DMS153 (cell line): Measurements from ENCODE around the gene CCDC83.

Experiments used
- DNase-seq: peaks from one replicate; lab custom pipeline; 2025; lab: John Stamatoyannopoulos, UW

Gene CCDC83

GRCh38 chr11:85855341-85855656 lies at the start of gene CCDC83:
Gene CCDC83 (plus strand): TSS chr11:85855383. CDS start chr11:85865124, 9,741 bp downstream.
- no peak for DNase-seq

GRCh38 chr11:85805387-85805786 lies 49.8 kb upstream of the CCDC83 start:
- no peak for DNase-seq

GRCh38 chr11:85806016-85806415 lies 49.2 kb upstream of the CCDC83 start:
- no peak for DNase-seq

GRCh38 chr11:85806876-85807275 lies 48.3 kb upstream of the CCDC83 start:
- no peak for DNase-seq

- DNase-seq, result no peak
Observed at GRCh38 chr11:85809191-85809590, 46.0 kb upstream of the CCDC83 start.

GRCh38 chr11:85809863-85810262 lies 45.3 kb upstream of the CCDC83 start:
- no peak for DNase-seq

GRCh38 chr11:85810521-85810870 lies 44.7 kb upstream of the CCDC83 start:
- no peak for DNase-seq

GRCh38 chr11:85810871-85811611 lies 44.1 kb upstream of the CCDC83 start, which contains the start of gene SYTL2:
Gene SYTL2 (minus strand): TSS chr11:85811141. CDS start chr11:85757725, 53,416 bp downstream.
- no peak for DNase-seq

- no peak for DNase-seq
Observed at GRCh38 chr11:85811624-85812023, 43.6 kb upstream of the CCDC83 start.

- peak; percentile 43 for DNase-seq
Observed at GRCh38 chr11:85813721-85814120, 41.5 kb upstream of the CCDC83 start.

GRCh38 chr11:85815186-85815931 lies 39.8 kb upstream of the CCDC83 start:
- no peak for DNase-seq

GRCh38 chr11:85819441-85819840 lies 35.7 kb upstream of the CCDC83 start:
- no peak for DNase-seq

- no peak for DNase-seq
Observed at GRCh38 chr11:85821636-85822035, 33.5 kb upstream of the CCDC83 start.

GRCh38 chr11:85822814-85823213 lies 32.4 kb upstream of the CCDC83 start:
- no peak for DNase-seq

- DNase-seq, result no peak
Observed at GRCh38 chr11:85823816-85824215, 31.4 kb upstream of the CCDC83 start.

GRCh38 chr11:85825616-85826015 lies 29.6 kb upstream of the CCDC83 start:
- no peak for DNase-seq

GRCh38 chr11:85826116-85826855 lies 28.9 kb upstream of the CCDC83 start:
- no peak for DNase-seq

GRCh38 chr11:85827748-85828639 lies 27.2 kb upstream of the CCDC83 start:
- no peak for DNase-seq

- DNase-seq, result no peak
Observed at GRCh38 chr11:85828640-85828978, 26.6 kb upstream of the CCDC83 start.

- DNase-seq, result no peak
Observed at GRCh38 chr11:85829172-85829571, 26.0 kb upstream of the CCDC83 start.

- DNase-seq, result no peak
Observed at GRCh38 chr11:85831050-85831449, 24.1 kb upstream of the CCDC83 start.

GRCh38 chr11:85835263-85835662 lies 19.9 kb upstream of the CCDC83 start:
- no peak for DNase-seq
